ENCODE data around the gene MIOS.

MIOS gene

DNA sequence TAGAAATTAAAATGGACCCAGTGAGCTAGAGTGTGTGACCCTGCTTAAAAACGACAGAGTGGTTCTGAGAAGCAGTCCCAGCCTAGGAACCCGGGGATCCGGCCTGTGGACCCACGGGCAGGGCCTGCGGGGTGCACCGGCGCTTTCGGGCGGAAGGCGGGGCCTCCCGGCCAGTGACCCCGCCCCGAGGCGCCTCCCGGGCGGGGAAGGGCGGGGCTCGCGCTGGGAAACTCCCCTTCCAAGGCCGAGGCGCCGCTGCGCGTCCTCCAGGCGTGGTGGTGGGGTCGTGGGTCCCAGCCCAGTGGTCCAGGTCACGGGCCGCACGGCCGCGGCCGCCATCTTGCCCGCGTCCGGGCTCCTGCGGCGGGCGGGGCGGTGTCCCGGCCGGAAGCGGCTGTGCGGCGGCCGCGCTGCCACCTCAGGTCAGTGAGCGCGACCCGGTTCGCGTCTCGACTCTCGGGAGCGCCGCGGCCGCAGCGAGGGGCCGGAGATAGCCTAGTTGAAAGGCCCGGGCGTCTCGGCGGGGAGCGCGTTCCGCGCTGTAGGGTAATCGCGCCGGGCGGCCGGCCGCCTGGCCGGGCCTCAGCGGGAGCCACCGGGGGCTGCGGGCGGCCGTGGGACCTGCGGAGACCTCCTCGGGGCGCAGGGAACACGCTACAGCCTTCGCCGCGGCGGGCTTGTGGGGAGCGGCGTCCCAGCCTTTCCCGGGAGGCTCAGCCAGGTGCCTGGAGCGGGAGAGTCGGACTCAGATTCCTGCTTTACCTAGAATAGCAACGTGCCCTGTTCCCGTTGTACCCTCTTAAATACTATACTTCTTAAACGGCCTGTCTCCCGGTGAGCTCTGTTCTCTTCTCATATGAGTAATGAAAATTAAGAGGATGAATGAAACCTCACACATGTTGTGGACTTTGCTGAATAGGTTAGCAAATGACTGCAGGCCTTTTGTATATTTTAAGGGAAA lies at the start of gene MIOS:
TSS of gene MIOS (plus strand) at position 234 of the 961 bp plus-strand sequence. CDS start 5,592 bp downstream, outside the sequence.
- peak; percentile 31 for DNase-seq

DNA sequence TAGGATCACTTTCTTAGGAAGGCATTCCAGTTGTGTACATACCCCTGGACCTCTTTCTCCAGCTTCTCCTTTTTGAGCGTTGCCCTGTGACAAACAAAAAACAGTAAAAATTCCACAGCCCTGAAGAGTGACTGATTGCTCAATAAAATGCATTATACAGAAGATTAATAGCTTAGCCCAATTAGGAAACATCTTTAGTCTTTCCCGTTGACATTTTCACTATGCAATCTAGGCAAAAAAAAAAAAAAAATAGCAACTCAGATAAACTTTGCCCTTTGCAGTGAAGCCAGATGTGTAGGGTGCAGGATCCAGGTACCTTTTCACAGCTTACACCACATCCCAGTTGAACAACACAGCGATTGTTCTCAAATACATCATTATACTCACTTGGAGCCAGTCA lies 48.9 kb upstream of the MIOS start:
- no peak for DNase-seq

DNA sequence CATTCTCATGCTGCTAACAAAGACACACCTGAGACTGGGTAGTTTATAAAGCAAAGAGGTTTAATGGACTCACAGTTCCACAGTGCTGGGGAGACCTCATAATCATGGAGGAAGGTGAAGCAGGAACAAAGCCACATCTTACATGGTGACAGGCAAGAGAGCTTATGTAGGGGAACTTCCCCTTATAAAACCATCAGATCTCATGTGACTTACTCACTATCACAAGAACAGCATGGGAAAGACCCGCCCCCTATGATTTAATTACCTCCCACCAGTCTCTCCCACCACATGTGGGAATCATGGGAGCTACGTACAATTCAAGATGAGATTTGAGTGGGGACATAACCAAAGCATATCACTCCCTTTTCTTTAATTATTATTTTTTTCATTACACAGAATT lies 47.6 kb upstream of the MIOS start:
- DNase-seq, result no peak

DNA sequence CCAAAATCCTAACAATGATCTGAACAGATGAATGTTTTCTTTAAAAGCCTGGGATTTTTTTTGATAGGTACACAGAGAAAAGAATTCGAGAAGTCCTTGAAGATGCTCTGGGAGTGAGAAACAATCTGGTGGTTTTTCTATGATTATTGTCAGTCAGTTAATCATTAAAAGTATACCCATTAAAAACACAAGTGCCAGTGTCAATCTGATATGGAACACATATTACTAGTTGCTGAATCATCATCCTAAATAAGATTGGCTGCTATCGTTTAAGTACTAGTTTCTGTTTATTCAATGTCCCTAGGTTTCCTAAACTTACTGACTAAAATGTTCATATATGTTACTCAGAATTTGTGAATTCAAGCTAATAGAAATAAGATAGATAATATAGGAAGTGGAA lies 47.2 kb upstream of the MIOS start:
- no peak for DNase-seq

DNA sequence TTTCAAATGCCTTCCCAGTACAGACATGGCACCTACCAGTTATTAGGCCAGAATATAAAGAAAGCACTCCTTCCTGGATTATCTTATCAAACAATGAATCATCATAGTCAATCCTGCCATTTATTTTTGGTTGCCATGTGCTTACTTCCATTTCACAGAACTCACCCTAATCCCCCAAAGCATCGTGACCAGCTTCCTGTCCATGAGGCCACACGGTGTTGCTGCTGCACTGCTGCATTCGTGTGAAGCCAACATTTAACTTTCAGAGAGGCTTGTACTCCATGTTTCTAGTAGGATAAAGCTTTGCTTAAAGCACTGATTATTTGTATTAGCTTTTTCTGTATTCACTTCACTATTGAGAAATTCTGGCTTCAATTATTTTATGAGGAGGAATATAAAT lies 45.4 kb upstream of the MIOS start:
- peak; percentile 18 for DNase-seq

DNA sequence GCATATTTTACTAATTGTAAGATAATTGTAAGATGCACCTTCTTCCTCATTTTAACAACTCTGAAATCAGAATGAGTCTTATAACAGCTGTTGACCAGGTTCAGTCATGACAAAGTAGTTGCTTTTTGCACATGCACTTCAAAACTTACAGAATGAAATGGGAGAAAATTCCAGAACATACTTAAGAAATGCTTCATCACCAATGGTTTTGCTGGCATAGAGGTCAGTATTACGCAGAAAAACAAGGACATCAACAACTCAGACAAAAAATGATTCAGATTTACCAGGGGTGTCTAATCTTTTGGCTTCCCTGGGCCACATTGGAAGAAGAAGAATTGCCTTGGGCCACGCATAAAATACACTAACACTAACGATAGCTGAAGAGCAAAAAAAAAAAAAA lies 44.3 kb upstream of the MIOS start:
- no peak for DNase-seq

DNA sequence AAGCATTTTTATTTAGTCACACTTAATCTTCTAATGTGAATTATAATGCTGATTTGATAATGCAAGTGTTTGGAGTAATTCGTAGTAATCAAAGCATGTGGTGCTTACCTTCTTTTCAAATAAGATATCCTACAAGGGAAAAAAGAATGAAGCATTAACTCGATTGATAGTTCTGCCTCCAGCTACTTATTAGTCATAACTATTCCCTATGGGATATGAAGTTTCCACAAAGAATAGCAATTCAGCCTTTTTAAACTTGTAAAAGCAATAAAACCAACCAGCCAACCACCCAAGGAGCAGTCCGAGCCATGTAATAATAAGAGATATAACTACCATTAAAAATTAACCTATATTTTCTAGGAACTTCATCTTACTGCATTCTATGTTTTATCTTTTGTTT lies 42.6 kb upstream of the MIOS start:
- DNase-seq, result no peak

DNA sequence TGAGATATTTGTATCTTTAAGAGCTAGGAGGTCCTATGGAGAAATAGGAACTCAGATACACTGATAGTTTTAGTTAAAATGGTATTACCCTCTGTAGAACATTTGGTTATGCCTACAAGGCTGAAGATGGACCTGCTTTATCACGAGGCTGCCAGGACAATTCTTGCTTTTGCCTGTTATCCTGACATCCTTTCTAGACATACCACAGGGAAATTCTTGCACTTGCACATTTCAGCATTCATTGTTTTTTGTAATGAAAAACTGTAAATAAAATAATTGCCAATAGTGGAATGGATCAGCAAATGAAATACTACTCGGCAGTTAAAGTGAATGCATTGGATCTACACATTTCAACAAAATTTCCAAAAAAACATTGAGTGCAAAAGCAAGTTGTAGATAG lies 40.7 kb upstream of the MIOS start:
- DNase-seq, result no peak

DNA sequence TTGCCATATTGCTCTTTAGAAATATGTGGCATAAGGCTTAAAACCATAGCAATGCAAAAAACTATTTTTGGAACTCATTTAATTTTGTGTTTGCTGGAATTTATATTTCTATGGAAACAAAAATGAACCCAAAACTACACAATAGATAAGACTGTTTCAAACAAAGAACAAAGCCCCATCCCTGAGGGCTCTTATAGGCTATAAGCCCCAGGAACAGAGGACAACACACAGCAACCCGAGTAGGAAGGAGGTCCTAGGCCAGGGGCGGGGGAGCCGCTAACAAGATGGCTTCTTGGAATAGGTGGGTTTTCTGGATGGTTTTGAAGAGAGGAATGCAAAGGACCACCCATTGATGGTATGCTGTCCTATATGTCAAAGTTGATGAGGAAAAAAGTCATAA lies 39.6 kb upstream of the MIOS start:
- no peak for DNase-seq

DNA sequence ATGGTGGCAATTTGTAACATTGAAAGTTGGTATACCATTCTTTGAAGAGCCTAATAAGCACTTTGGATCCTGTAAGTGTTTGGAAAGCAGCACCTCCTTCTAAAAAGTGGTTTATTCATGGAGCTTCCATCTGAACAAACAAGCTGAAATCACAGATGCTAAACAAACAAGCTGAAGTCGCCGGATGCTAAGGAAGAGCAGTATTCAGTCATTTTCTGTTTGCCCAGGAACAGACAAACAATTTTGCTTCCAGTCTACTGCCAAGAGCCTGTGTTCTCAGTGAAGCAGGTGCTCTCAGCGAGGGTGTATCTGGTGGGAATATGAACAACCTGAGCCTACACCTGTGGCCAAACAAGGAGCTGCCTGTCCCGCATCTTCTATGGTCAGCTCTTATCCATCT lies 37.4 kb upstream of the MIOS start:
- peak; percentile 77 for DNase-seq

DNA sequence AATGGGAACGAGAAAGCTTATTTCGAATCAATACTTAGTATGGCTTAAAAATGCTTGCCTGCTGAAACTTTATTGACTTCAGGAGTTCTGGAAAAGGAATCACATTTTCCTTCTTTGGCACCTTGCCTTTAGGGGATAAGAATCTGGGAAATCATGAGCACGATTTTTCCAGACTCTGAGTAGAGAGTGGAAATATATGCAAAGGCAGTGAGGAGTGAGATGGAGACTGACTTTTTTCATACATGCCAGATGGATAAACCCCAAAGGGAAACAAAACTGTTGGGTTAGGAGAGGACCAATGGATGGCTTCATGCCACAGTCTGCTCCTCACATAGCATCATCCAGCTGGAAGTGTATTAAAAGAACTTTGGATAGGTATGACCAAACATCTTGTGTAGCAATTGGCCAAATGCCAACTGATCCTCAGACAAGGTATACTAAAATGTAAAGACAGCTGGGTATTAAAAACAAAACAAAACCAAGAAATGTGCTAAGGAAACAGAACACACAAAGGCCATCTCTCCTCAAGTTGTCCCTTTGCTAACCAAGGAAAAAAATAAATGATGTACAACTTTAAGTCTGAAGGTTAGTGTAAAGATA lies 32.8 kb upstream of the MIOS start:
- no peak for DNase-seq

DNA sequence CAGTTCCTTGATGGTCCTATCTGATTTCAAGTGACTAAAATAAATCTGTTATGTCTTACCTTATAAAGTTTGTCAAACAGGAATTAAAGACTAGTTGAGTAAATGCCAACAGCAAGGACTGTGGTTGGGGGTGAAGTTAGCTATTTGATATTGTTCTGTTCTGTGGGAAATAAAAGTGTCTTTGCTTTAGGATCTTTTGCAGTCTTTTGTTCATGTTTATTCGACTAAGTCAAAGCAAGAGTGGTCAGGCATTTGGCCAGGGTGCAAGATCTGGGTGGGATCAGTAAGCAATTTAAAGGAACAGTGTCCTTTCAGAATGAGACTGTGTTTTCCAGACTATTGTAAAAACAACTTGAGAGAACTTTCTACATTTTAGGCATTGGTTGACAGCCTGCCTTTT lies 31.0 kb upstream of the MIOS start, which contains the start of gene COL28A1:
TSS of gene COL28A1 (minus strand) at position 183 of the 400 bp plus-strand sequence. CDS start 2,998 bp downstream, outside the sequence.
- DNase-seq, result no peak

DNA sequence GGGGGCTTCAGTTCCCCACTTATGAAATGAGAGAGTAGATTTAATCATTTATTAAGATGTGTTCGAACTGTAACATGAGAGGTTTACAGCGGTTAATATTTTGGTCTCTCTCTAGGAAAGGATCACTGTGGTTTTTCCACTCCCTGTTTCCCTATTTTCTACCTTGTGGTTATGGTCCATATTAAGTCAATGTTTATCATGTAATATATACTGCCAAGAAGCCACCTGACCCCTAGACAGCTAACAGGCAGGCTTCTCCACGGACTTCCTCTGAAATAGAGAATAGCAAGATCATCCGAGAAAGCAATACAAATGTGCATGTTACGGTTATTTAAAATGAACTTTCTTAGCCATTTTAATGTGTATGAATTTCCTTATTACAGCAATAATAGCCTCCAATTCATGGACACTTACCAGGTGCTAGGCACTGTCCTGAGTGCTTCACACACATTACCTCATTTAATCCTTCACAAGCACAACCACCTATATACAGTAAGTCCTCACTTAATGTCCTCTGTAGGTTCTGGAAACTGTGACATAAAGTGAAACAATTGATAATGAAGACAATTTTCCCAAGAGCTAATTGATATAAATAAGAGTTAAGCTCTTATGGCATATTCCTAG lies 30.2 kb upstream of the MIOS start:
- DNase-seq, result no peak

DNA sequence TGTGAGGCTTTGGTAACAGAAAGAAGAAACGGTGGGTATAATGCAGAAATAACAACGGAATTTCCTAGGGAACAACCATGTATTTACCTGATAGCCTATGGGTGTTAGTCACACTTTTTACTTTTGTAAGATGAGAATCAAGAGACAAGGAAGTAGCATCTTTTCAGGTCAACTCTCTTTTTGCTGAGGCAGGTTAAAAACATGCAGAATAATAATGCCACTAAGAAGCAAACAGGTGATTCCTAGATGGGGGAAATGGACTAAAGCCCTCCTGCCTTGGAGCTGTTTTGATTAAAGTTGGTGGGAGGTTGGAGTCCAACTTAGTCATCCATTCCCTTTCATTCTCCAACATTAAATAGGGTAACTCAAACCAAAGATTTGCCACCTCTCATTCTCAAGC lies 29.0 kb upstream of the MIOS start:
- no peak for DNase-seq

DNA sequence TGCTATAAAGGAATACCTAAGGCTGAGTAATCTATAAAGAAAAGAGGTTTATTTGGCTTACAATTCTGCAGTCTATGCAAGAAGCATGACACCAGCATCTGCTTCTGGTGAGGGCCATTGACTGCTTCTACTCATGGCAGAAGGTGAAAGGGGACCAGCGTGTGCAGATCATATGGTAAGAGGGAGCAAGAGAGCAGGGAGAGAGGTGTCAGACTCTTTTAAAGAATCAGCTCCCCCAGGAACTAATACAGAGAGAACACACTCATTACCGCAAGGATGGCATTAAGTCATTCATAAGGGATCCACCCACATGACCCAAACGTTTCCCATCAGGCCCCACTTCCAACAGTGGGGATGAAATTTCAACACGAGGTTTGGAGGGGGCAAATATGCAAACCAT lies 27.5 kb upstream of the MIOS start:
- DNase-seq, result no peak

DNA sequence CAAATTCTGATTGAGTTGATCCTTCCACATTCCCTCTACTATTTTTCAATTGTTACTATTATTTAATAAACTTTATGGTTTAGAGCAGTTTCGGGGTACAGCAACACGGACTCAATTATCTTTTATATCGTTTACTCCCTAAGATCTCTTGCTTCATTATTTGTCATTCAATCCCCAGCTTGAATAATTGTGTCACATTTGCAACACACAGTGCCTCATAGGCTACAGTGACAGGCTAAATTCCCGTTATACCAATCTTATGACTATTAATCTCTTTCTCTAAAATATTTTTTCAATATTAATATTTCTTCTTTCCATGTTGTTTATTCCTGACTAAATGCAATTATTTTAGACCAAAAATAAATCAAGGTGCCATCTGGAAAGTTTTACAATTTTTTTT lies 27.0 kb upstream of the MIOS start:
- no peak for DNase-seq

DNA sequence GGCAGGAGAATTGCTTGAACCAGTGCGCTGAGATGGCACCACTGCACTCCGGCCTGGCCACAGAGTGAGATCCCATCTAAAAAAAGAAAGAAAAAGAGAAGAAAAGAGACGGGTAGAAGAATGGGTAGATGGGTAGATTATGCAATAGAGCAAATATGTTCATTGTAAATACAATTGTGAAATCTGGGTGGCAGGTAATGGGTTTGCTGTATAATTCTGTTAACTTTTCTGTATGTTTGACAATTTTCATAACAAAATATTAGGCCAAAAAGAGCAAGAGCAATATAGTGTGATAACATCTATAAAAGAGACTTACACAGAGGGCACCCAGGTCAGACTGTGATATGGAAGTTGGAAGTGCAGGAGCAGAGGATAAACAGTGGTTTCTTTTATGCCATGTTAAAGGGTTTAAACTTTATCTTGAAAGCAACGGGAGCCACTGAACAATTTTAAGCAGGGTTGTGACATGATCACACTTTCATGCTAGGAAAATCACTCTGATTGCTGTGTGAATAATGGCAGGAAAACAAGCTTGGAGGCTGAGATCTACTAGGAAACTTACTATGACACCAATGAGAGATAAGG lies 24.3 kb upstream of the MIOS start:
- DNase-seq, result no peak

DNA sequence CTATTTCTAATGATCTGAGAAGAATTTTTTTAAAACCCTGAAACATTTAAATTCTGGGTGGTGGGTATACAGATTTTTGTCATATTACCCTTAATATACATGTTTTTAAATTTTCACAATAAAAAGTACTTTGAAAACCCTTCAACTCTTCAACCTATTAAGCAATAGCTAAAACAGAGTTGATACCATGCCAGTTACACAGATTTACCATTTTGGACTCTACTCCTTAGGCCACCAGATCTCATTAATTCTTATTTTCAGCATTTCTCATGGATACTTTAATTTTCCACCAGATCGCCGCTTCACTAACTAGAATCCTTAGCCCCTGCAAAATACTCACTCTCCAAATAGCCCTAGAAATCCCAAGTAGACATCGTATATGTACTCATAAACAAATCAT lies 18.3 kb upstream of the MIOS start:
- DNase-seq, result no peak

DNA sequence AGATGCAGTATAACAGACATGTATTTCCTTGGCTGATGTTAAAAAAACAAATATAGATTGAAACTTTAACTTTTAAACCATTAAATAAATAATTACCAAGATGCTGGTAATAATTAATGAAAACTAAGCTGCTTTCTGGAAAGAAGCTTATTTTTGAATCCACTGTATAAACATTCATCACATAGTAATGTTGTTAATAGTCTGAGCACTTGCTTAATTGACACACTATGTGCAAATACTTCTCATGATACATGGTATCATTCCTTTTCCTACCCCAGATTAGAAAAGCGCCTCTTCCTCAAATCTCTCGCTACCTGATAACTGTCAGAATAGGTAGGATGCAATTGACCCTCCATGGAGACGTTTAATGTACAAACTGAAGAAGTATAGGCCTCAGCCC lies 16.0 kb upstream of the MIOS start:
- DNase-seq, result no peak

DNA sequence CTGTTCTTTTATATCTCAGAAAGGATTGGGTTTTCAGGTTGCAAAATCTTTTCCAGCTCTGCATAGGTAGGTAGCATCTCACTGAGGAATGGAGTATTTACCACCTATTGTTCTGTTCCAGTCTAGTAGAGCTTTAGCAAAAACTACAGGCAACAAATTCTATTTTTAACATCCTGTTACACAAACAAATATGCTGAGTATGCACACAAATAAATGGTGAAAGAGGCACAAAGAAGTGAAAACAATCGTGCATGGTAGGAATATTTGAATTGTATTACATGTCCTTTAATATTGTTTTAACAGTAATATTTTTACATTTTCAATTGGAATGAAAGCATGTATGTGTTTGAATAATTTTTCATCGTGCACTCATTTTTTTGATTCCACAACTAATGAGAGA lies 14.5 kb upstream of the MIOS start:
- no peak for DNase-seq

DNA sequence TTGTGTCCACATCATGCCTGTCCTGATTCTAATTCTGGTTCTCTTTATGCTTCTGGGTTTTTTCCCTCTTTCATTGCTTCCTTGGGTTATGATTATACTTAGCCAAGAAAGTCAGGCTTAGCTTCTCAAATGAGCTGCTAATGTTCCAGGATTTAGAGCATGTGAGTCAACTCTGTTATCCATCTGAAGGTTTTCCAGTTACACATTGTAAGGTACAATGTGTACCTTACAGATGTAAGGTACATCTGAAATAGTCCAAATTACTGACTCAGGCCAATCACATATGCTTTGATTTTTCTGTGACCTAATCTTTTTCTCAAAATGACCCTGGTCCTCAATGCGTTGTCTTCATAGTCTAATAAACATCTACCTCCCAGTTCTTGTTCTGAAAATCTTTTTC lies 13.3 kb upstream of the MIOS start:
- no peak for DNase-seq

DNA sequence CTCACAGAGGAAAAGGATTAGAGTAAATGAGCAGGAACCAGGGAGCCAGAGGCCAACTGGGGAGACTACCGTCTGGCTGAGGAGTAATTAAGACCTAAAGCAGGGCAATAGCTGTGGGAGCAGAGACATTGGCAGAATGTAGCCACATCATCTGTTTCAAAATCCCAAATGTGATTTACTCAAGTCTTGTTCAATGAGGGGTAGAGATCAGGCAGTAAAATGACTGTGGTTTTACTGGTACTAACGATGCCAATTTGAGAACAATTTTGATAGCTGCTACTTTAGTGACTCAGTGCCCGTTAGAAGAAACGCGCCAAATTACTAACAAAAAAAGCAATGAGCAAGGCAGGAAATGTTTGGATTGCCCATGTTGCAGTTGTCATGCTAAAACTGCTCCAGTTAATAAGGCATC lies 12.7 kb upstream of the MIOS start:
- DNase-seq, result no peak
